HG03442 (cell line): ENCODE measurements around the gene GNS.

ENCODE experiments used
- ATAC-seq: cut with Tn5 transposase; IDR thresholded peaks from one replicate; pipeline ENCODE4 v1.9.1; 2021; ENCODE audit warnings: mild to moderate bottlenecking, moderate library complexity; ENCODE audit not compliant: unreplicated experiment

GNS gene

DNA sequence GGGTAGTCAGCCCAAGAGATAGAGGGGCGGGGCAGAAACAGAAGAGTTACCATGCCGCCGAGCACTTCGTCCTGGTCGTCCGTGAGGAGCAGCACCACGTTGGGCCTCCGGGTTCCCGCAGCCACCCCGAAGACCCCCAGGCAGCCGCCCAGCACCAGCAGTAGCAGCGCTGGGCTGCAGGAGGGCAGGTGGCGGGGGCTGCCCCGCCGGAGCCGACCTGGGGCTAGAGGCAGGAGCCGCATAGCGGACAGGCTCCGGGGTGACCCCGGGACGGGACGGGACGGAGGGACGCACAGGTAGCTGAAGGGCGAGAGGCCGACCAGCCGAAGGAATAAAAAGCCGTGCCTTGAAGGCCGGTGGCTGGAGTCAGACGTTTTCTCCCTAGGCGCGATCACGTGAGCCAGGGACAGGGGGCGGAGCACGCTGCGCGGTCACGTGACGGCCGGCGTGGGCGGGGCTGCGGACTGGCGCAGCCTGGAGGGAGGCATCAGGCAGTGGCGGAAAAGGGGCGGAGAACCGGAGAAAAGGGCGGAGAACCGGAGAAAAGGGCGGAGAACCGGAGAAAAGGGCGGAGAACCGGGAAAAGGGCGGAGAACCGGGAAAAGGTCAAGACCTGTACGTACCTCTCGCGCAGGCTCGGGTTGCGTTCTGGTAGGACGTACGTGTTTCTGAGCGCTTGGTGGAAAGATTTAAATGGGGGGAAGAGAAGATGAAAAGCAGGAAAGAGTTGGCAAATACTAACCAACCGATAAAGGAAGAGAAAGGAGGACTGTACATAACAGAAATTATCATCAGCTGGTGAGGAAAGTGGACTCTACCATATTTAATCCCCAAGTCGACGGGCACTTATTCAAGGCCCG, at the start of gene GNS:
Gene GNS (minus strand): TSS at position 372 of the 860 bp plus-strand sequence. CDS start 130 bp downstream, at position 242.
- peak; percentile 75 for ATAC-seq

DNA sequence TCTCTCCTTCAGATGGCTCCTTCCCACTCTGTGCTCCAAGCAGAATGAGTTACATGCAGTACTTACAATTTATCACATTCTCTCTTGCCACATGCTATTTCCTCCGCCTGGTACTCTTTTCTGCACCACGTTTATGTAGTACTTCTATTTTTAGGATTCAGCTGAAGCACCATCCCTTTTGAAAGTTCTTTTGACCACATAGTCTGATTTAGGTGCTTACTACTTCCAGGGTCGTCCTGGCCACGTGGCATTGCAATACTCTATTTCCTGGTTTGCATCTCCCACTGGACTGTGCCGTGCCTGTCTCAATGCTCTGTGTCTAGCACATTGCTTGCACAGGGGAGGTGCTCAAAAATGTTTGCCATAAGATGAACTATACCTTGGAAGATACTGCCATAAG, 48.9 kb upstream of the GNS start:
- ATAC-seq, result peak; percentile 49

DNA sequence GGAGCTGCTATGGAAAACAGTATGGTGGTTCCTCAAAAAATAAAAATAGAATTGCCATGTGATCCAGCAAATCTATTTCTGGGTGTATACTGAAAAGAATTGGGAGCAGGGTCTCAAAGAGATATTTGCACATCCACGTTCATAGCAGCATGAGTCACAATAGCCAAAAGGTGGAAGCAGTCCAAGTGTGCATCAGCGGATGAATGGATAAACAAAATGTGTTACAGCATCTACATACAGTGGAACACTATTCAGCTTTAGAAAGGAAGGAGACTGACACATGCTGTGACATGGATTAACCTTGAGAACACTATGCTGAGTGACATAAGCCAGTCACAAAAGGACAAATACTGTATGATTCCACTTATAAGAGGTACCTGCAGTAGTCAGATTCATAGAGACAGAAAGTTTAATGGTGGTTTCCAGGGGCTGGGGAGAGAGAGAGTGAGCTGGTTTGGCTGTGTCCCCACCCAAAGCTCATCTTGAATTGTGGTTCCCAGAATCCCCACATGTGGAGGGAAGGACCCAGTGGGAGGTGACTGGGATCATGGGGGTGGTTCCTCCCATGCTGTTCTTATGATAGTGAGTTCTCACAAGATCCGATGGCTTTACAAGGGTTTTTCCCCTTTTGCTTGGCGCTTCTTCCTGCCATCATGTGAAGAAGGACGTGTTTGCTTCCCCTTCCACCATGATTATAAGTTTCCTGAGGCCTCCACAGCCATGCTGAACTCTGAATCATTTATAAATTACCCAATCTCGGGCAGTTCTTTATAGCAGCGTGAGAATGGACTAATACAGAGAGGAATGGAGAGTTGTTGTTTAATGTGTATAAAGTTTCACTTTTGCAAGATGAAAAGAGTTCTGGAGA, 47.6 kb upstream of the GNS start:
- ATAC-seq, result no peak

- no peak for ATAC-seq
Observed at GRCh38 chr12:64806173-64806572, 47.0 kb upstream of the GNS start.

GRCh38 chr12:64802180-64802775, 43.1 kb upstream of the GNS start:
- ATAC-seq, result peak; percentile 58

DNA sequence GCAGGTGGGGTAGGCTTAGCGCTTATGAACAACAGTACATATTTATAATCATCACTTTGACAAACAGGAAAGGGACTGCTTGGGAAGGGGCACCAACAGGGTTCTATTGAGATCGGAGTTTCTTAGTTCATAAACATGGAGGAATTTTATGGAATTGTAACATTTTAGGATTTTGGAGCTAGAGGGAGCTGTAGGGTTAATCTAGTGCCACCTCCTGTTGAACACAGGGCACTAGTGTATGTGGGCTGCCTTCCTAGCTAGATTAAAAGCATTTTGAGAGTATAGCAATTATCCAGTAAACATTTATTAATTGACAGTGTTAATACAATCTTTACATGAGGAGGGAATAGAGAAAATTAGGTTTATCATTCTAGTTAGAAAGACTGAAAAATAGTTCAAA, 42.2 kb upstream of the GNS start:
- no peak for ATAC-seq

DNA sequence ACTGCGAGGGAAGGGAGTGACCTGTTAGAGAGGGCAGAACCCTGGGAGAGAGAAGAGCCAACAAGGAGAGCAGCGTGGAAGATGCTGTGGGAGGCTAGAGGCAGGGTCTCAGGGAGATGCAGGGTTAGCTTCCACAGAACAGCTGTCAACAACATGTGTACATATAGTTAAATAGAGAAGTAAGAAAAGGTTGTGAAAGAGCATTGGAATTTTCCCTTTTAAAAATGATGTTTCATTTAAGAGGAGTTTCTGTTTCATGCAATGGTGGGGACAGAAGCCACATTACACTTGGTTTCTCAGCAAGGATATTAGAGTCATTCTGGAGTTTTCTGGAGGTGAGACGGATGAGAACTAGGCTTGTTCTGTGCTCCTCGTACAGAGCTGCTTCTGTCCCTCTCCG, 41.4 kb upstream of the GNS start:
- peak; percentile 53 for ATAC-seq

- ATAC-seq, result no peak
Observed at GRCh38 chr12:64798165-64798564, 39.0 kb upstream of the GNS start.

GRCh38 chr12:64797156-64797555, 38.0 kb upstream of the GNS start:
- ATAC-seq, result no peak

DNA sequence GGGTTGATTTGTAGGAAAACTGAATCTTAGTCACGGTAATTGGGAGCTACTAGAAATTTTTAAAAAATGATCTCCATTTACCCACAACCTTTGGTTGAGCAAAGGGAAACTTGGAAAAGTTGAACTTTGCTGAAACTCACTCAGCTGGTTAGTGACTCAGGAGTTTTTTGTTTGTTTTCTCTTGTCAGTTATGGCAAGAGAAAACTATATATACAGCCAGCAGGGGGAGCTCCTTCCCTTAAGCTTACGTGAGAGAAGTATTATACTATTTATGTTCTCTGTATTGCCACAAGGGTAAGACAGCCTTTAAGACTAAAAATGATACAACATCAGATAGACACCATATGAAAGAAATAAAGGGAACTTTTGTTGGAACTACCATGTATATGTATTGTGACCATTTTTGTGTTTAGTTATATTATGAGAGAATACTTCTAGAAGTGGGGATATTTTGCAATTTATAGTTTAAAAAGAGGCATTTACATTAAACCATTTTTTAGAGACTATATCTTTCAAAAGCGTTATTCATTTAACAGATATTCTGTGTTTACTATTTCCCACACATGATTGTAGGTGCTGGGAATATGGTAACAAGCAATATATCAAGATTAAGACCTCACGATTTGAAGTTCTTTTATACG, 37.1 kb upstream of the GNS start:
- peak; percentile 76 for ATAC-seq

- no peak for ATAC-seq
Observed at GRCh38 chr12:64794305-64794704, 35.1 kb upstream of the GNS start.

GRCh38 chr12:64793610-64794009, 34.4 kb upstream of the GNS start:
- no peak for ATAC-seq

GRCh38 chr12:64792128-64792527, 32.9 kb upstream of the GNS start:
- ATAC-seq, result no peak

DNA sequence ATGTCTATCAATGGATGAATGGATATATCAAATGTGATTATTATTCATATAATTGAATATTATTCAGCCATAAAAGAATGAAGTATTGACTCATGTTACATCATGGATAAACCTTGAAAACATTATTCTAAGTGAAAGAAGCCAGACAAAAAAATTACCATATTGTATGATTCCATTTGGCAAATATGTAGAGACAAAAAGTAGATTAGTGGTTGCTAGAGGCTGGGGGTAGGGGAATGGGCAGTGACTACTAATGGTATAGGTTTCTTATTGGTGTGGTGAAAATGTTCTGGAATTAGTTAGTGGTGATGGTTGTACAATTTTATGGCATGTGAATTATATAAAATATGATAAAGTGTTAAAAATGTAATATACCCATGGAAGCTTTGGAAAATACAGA, 31.8 kb upstream of the GNS start:
- no peak for ATAC-seq

DNA sequence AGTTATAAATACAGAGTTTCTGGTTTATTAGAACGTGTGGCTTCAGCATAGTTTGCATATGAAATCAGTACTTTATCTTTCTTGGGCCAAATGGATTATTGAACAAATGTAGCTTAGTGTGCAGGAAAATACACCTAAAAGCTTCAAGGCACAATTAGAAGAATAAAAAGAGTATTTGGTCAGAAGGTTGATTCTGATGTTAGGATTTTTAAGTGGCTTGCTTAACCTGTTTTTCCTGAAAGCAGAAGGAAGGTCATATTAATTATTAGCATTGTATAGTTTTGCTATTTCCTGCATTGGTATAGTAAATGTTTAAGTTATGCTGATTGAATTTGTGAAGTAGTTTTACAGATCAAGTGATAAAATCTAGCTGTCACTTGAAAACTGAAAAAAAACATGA, 31.0 kb upstream of the GNS start:
- no peak for ATAC-seq

- no peak for ATAC-seq
Observed at GRCh38 chr12:64785838-64786237, 26.6 kb upstream of the GNS start.

DNA sequence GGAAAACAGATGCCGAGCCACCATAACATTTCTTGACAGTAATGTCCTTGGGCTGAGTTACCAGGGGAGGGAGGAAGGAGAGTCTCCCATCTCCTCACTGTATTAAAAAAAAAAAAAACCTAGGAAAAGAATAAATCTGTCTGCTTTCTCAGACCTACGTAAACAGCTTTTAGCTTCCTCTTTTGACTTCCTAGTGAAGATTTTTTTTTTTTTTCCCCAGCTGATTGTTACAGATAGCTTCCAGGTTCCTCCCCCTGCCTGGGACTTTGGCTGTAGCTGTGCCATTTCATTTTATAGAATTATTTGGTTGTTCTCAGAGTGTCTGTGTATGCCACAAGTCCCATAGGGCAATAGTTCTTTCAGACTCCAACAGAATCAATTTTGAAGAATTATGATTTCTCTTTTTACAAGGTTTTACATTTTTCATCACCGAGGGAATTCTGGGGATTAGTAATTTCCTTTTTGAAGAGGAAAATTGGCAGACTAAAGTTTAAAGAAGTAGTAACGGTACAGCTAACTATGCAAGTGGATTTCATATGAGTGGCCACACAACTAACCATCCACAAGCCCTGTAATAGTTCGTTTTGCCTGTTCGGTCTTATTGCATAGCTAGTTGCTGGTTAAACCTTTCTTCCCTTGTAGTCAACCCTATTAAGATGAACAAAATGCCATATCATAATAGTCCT, 23.1 kb upstream of the GNS start:
- no peak for ATAC-seq

GRCh38 chr12:64781280-64782190, 22.3 kb upstream of the GNS start:
- ATAC-seq, result peak; percentile 13

- peak; percentile 50 for ATAC-seq
Observed at GRCh38 chr12:64780531-64781279, 21.5 kb upstream of the GNS start.
